GM23248 (cell line): ENCODE data around the gene ARHGDIB.

Source experiments
- EZH2 ChIP-seq: fragments of 200-600 bp; sonication (generic); IDR thresholded peaks from 2 replicates; pipeline ENCODE4 v1.6.1; 2018; ENCODE audit warnings: antibody characterized with exemption, mild to moderate bottlenecking; ENCODE audit not compliant: insufficient read depth, poor library complexity, severe bottlenecking
- EZH2phosphoT487 ChIP-seq: fragments of 200-600 bp; sonication (generic); IDR thresholded peaks from 2 replicates; pipeline ENCODE4 v1.6.1; 2018; ENCODE audit warnings: antibody characterized with exemption, moderate library complexity, mild to moderate bottlenecking, low read depth; ENCODE audit not compliant: insufficient read depth

DNA sequence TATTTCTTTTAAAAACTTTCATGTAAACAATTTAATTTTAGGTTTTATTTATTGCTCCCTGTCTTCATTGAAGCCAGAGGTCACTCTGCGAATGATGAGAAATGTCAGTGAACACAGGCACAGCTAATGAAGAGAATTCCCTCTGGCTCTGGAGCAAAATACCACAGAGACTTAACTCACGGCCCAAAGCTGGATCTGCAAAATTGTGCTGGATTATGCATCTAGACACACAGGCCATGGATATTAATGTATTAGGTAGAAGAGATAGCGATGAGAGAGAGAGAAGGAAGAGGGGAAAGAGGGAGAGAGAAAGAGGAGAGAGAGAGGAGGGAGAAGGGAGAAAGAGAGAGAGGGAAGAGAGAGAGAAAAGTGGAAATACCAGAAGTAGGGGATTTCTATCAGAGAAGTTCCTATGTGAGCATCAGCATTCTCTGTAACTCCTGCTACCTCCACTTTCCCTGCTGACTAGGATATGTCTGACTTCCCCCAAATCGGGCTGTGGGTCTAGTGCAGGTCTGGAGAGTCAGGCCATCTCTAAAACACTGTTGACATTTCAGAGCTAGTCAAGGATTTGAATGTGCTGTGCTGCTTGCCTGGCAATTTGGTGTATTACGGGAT, 3.7 kb downstream of the ARHGDIB start:
- no peak for TF ChIP-seq EZH2
- TF ChIP-seq EZH2phosphoT487, result no peak
